Endodermal cell (in vitro differentiated cells): ENCODE results near the gene PARD6G. TPM values are rescaled to one million over a fixed set of nuclear protein-coding genes. Genes with fewer than 3 reads are reported as not detected.

Source experiments
- DNase-seq: peaks from one replicate; pipeline ENCODE4 v3.0.0-alpha.2; 2017
- H3K27ac ChIP-seq: 2 replicates; pipeline ENCODE4 v1.5.1; 2013; ENCODE audit warnings: mild to moderate bottlenecking, low read depth, low read length, moderate library complexity
- H3K27me3 ChIP-seq: 2 replicates; pipeline ENCODE4 v1.6.1; 2013; ENCODE audit warnings: mild to moderate bottlenecking, low read length, moderate library complexity; ENCODE audit not compliant: insufficient read depth, control insufficient read depth, poor library complexity, severe bottlenecking
- H3K36me3 ChIP-seq: 2 replicates; pipeline ENCODE4 v1.7.0; 2013; ENCODE audit warnings: mild to moderate bottlenecking, low read length, moderate library complexity; ENCODE audit not compliant: control insufficient read depth, insufficient read depth
- H3K4me1 ChIP-seq: one replicate; pipeline ENCODE4 v1.7.0; 2013; ENCODE audit warnings: low read length; ENCODE audit not compliant: control insufficient read depth, insufficient read depth
- H3K4me3 ChIP-seq: 2 replicates; pipeline ENCODE4 v1.5.1; 2013; ENCODE audit warnings: mild to moderate bottlenecking, low read length, moderate library complexity
- H3K9ac ChIP-seq: 2 replicates; pipeline ENCODE4 v1.6.1; 2013; ENCODE audit warnings: mild to moderate bottlenecking, low read length, moderate library complexity; ENCODE audit not compliant: poor library complexity, severe bottlenecking; ENCODE audit errors: extremely low read depth
- H3K9me3 ChIP-seq: 2 replicates; pipeline ENCODE4 v1.6.1; 2013; ENCODE audit warnings: mild to moderate bottlenecking, low read length, moderate library complexity; ENCODE audit not compliant: control insufficient read depth
- H3K27ac Mint-ChIP-seq: 2 replicates; pipeline ENCODE4 v1.8.0; 2020; ENCODE audit warnings: mixed read lengths
- H3K27me3 Mint-ChIP-seq: 2 replicates; pipeline ENCODE4 v1.8.0; 2021; ENCODE audit warnings: mild to moderate bottlenecking, mixed read lengths; ENCODE audit not compliant: insufficient read depth
- H3K36me3 Mint-ChIP-seq: 2 replicates; pipeline ENCODE4 v1.8.0; 2020; ENCODE audit warnings: low read depth, mixed read lengths
- H3K4me1 Mint-ChIP-seq: 2 replicates; pipeline ENCODE4 v1.8.0; 2020; ENCODE audit warnings: mixed read lengths
- H3K4me3 Mint-ChIP-seq: 2 replicates; pipeline ENCODE4 v1.8.0; 2020; ENCODE audit warnings: mild to moderate bottlenecking, moderate library complexity, mixed read lengths
- H3K9me3 Mint-ChIP-seq: 2 replicates; pipeline ENCODE4 v1.8.0; 2020; ENCODE audit warnings: mild to moderate bottlenecking, mixed read lengths
- CTCF ChIP-seq: fragments of 200-600 bp; sonication (generic); conservative IDR thresholded peaks from 2 replicates; pipeline ENCODE4 v1.5.0; 2021; ENCODE audit warnings: antibody characterized with exemption, mild to moderate bottlenecking
- WGBS, 2 experiments: methylation state at CpG; one replicate each; pipeline versions ENCODE4 v1.1.5 to v1.1.7; 2013; ENCODE audit warnings: missing lambda C conversion rate in 2 of 2, mixed read lengths in 1 of 2; ENCODE audit not compliant: insufficient coverage in 1 of 2, insufficient read length in 1 of 2; 5-methylcytosine and 5-hydroxymethylcytosine counted together
- total RNA-seq, 2 donors: library from RNA; stranded (reverse); fragmentation: NEBNext Ultra II Directional in 1 of 2; extraction: Animal tissue kit (Norgen Biotek cat#: 25700) in 1 of 2; gene quantifications; 2 replicates in 1 of 2; 3 replicates in 1 of 2; pipeline ENCODE4 v1.2.1, GENCODE V29; 2021

PARD6G gene
- total RNA-seq, 2 donors from 2014 or later: 15.4 to 17.3 TPM

- H3K4me3 Mint-ChIP-seq: no peak overlapping the region
- no peak overlapping the region for H3K27ac Mint-ChIP-seq
- H3K4me1 Mint-ChIP-seq: no peaks in the 10 kb centered on the region
- peaks cover 2% of the 10 kb centered on the region for H3K9me3 Mint-ChIP-seq
- DNase-seq: no peak
- Histone ChIP-seq H3K27me3 (no peaks in the 10 kb centered on the region), H3K36me3 (no peaks in the 10 kb centered on the region), H3K4me3 (no peak overlapping the region), H3K9me3 (no peaks in the 10 kb centered on the region), H3K9ac (no peak overlapping the region), H3K4me1 (no peaks in the 10 kb centered on the region), H3K27ac (no peak overlapping the region)
- no peaks in the 10 kb centered on the region for H3K27me3 Mint-ChIP-seq
- no peak for TF ChIP-seq CTCF
- H3K36me3 Mint-ChIP-seq: no peaks in the 10 kb centered on the region
- 95 to 97% methylated on average over 9 to 10 of the region's 10 CpGs for whole genome bisulfite sequencing, 2 experiments
Observed at GRCh38 chr18:80189531-80189865, 57.8 kb downstream of the PARD6G start.

- no peak overlapping the region for H3K4me3 Mint-ChIP-seq
- peaks cover 2% of the 10 kb centered on the region for H3K9me3 Mint-ChIP-seq
- no peaks in the 10 kb centered on the region for H3K9me3 ChIP-seq
- H3K4me3 ChIP-seq: no peak overlapping the region
- H3K27me3 ChIP-seq: no peaks in the 10 kb centered on the region
- H3K4me1 Mint-ChIP-seq: no peaks in the 10 kb centered on the region
- no peak overlapping the region for H3K27ac ChIP-seq
- no peaks in the 10 kb centered on the region for H3K36me3 ChIP-seq
- DNase-seq: no peak
- H3K27ac Mint-ChIP-seq: no peak overlapping the region
- no peaks in the 10 kb centered on the region for H3K36me3 Mint-ChIP-seq
- no peaks in the 10 kb centered on the region for H3K27me3 Mint-ChIP-seq
- no peak overlapping the region for H3K9ac ChIP-seq
- no peak for TF ChIP-seq CTCF
- WGBS, 2 experiments: 91 to 93% methylated on average over 19 to 20 of the region's 20 CpGs
- no peaks in the 10 kb centered on the region for H3K4me1 ChIP-seq
Observed at GRCh38 chr18:80188643-80189530, 58.4 kb downstream of the PARD6G start.

- H3K36me3 Mint-ChIP-seq: no peaks in the 10 kb centered on the region
- no peak overlapping the region for H3K27ac Mint-ChIP-seq
Observed at GRCh38 chr18:80187956-80188642, 59.2 kb downstream of the PARD6G start.

More at GRCh38 chr18:80187956-80188642, 59.2 kb downstream of the PARD6G start:
- H3K27me3 ChIP-seq: no peaks in the 10 kb centered on the region
- TF ChIP-seq CTCF: no peak
- no peak for DNase-seq
- Mint-ChIP-seq H3K27me3 (no peaks in the 10 kb centered on the region), H3K9me3 (peaks cover 2% of the 10 kb centered on the region), H3K4me3 (no peak overlapping the region), H3K4me1 (no peaks in the 10 kb centered on the region)
- no peak overlapping the region for H3K4me3 ChIP-seq
- H3K9me3 ChIP-seq: no peaks in the 10 kb centered on the region
- WGBS, 2 experiments: 95 to 96% methylated on average over 14 to 19 of the region's 19 CpGs
- no peak overlapping the region for H3K27ac ChIP-seq
- no peaks in the 10 kb centered on the region for H3K36me3 ChIP-seq
- H3K9ac ChIP-seq: no peak overlapping the region
- H3K4me1 ChIP-seq: no peaks in the 10 kb centered on the region
